GM12875 (cell line): ENCODE results near the gene WNT7A.

Source experiments
- H3K4me3 ChIP-seq: one replicate; pipeline ENCODE4 v1.5.1; 2011; ENCODE audit warnings: low read depth, low read length, control low read depth
- CTCF ChIP-seq: IDR thresholded peaks from 2 replicates; pipeline ENCODE4 v1.5.1; 2011; ENCODE audit warnings: low read depth, mild to moderate bottlenecking, control low read depth, inconsistent platforms, low read length, moderate library complexity, borderline replicate concordance; ENCODE audit not compliant: insufficient read depth

WNT7A gene

GRCh38 chr3:13769422-13769821 is 110.4 kb downstream of the WNT7A start:
- no peak for TF ChIP-seq CTCF
- H3K4me3 ChIP-seq = no peak overlapping the region

GRCh38 chr3:13768453-13768852 is 111.4 kb downstream of the WNT7A start:
- no peak overlapping the region for H3K4me3 ChIP-seq
- no peak for TF ChIP-seq CTCF

GRCh38 chr3:13767896-13768295 is 112.0 kb downstream of the WNT7A start:
- no peak overlapping the region for H3K4me3 ChIP-seq
- TF ChIP-seq CTCF = no peak

GRCh38 chr3:13767030-13767429 is 112.8 kb downstream of the WNT7A start:
- no peak overlapping the region for H3K4me3 ChIP-seq
- no peak for TF ChIP-seq CTCF
